Breast epithelium (tissue), 4 donors: ENCODE data around the gene FBXO24. TPM values are rescaled to one million over a fixed set of nuclear protein-coding genes. Genes with fewer than 3 reads are reported as not detected.
"Not testable (repeated sequence)": the region's sequence is repeated elsewhere in the genome, so short reads cannot be mapped to it uniquely, and the experiment has no call there.

ENCODE experiments used
- DNase-seq, 2 donors: peaks; one replicate each; pipeline ENCODE4 v3.0.0-alpha.2; 2019; ENCODE audit warnings: low spot score in 2 of 2
- H3K27ac ChIP-seq, 2 donors: fragments of 200-600 bp; sonication (generic) in 1 of 2; one replicate each; pipeline ENCODE4 v1.5.1; 2016 to 2019; ENCODE audit warnings: mild to moderate bottlenecking in 1 of 2
- H3K27me3 ChIP-seq, 2 donors: fragments of 200-600 bp; sonication (generic) in 1 of 2; one replicate each; pipeline versions ENCODE4 v1.5.1 to v1.6.0; 2017 to 2019; ENCODE audit warnings: control low read depth in 1 of 2, mild to moderate bottlenecking in 1 of 2
- H3K36me3 ChIP-seq: fragments of 200-600 bp; one replicate; pipeline ENCODE4 v1.5.1; 2019
- H3K4me1 ChIP-seq, 2 donors: fragments of 200-600 bp; sonication (generic); one replicate each; pipeline ENCODE4 v1.5.1; 2016 to 2019; ENCODE audit warnings: control low read depth in 1 of 2
- H3K4me3 ChIP-seq, 3 donors: fragments of 200-600 bp; sonication (generic); 1 replicate in 2 of 3; 2 replicates in 1 of 3; pipeline ENCODE4 v1.5.1; 2016 to 2019; ENCODE audit warnings: mild to moderate bottlenecking in 3 of 3, moderate library complexity in 2 of 3
- H3K9me3 ChIP-seq, 2 donors: fragments of 200-600 bp; sonication (generic) in 1 of 2; one replicate each; pipeline ENCODE4 v1.5.1; 2016 to 2019; ENCODE audit warnings: control low read depth in 1 of 2
- POLR2A ChIP-seq: fragments of 450-650 bp; IDR thresholded peaks from one replicate; pipeline ENCODE4 v1.6.1; 2016; ENCODE audit warnings: antibody characterized with exemption, mild to moderate bottlenecking, moderate library complexity
- POLR2AphosphoS5 ChIP-seq, 3 donors: sonication (generic); formaldehyde crosslinking; IDR thresholded peaks; one replicate each; pipeline ENCODE4 v1.6.1; 2017; ENCODE audit warnings: antibody characterized with exemption in 3 of 3
- intact Hi-C: fragments of 100-400 bp; cut with DNase I; formaldehyde crosslinking; loops from one replicate; pipeline ENCODE4 v1.15.1; 2023; ENCODE audit warnings: low total_unique reads
- total RNA-seq, 3 donors: library from RNA; depleted of rRNA; stranded (reverse); fragments of >200 nt; gene quantifications; one replicate each; pipeline ENCODE4 v1.1.0, GENCODE V29; 2016
- TF ChIP-seq, protein P1 (sequence below), 3 donors: fragments of 450-650 bp; IDR thresholded peaks; one replicate each; pipeline ENCODE4 v1.5.1; 2016 to 2017; ENCODE audit warnings: antibody characterized with exemption in 3 of 3, mild to moderate bottlenecking in 3 of 3, moderate library complexity in 3 of 3

Gene FBXO24
- total RNA-seq, 3 donors from 2014 or later: 0.59 to 0.98 TPM; not detected in 1

DNA sequence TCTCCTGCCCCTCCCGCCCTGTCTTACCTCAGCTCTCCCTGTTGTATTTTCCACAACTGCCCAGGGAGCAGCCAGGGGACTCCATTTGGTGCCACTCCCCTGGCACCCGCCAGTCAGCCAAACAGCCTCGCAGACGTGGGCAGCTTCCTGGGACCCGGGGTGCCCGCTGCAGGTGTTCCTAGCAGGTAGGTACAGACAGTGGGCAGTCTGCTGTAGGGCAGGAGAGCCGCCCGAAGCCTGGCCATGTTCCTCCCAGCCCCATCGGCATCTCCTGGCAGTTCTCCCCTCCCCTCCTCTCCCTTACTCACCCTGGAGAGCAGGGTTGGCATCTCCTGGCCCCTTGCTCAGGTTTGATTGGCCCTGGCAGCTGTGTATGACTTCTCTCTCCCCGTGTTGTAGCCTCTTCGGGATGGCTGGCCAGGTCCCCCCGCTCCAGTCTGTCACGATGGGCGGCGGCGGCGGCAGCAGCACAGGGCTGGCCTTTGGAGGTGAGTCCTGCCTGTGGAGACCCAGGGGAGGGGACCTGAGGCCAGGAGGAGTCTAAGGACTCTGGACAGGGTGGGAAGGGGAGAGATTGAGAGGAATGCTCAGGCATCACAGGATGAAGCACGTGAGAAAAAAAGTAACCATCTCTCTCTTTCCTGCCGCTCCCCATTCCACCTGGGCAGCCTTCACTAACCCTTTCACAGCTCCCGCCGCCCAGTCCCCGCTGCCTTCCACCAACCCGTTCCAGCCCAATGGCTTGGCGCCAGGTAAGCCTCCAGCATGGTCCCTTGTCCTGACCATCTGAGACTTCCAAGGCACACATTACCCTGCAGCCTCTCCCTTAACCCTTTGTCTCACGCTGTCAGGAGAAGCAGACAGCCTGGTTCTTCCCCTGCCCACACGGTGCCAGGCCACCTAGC lies 23.7 kb upstream of the FBXO24 start:
- intact Hi-C loops: loop anchor here (5.0 kb wide), 1 partner anchor 95 kb away; no protein-coding TSS in a partner anchor
- Histone ChIP-seq H3K27me3 (no peaks in the 10 kb centered on the region), H3K4me1 (no peaks in the 10 kb centered on the region), H3K9me3 (no peaks in the 10 kb centered on the region), H3K36me3 (no peaks in the 10 kb centered on the region), H3K27ac (no peak overlapping the region), H3K4me3 (no peak overlapping the region)
- TF ChIP-seq, protein P1, sequence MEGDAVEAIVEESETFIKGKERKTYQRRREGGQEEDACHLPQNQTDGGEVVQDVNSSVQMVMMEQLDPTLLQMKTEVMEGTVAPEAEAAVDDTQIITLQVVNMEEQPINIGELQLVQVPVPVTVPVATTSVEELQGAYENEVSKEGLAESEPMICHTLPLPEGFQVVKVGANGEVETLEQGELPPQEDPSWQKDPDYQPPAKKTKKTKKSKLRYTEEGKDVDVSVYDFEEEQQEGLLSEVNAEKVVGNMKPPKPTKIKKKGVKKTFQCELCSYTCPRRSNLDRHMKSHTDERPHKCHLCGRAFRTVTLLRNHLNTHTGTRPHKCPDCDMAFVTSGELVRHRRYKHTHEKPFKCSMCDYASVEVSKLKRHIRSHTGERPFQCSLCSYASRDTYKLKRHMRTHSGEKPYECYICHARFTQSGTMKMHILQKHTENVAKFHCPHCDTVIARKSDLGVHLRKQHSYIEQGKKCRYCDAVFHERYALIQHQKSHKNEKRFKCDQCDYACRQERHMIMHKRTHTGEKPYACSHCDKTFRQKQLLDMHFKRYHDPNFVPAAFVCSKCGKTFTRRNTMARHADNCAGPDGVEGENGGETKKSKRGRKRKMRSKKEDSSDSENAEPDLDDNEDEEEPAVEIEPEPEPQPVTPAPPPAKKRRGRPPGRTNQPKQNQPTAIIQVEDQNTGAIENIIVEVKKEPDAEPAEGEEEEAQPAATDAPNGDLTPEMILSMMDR (IDR thresholded peaks at IDR 0.05): no peak
- no peak for TF ChIP-seq POLR2A
- no peak for TF ChIP-seq POLR2AphosphoS5 (IDR thresholded peaks at IDR 0.05)
- DNase-seq: no peak

DNA sequence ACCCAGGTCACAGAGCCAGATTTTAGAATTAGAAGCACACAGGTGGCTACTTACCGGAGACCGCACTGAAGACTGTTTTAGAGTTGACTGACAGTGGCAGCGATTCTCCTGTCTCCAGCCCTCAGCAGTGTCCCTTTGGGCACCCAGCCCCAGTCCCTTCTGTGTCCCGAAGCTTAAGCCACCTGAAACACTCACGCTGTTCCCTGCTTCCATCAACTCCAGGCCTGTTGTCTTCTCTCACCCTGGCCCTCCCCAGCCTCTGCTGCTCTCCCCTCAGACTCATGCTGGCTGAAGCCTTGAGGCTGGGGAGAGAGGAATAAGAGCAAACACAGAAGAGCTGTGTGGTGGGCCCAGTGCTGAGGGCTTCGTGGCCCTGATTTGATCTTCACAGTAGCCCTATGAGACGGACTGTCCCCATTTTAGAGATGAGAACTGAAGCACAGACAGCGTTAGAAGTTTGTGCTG lies 23.0 kb upstream of the FBXO24 start:
- Histone ChIP-seq H3K4me3 (no peak overlapping the region), H3K27ac (no peak overlapping the region), H3K4me1 (no peaks in the 10 kb centered on the region), H3K36me3 (no peaks in the 10 kb centered on the region), H3K27me3 (no peaks in the 10 kb centered on the region), H3K9me3 (no peaks in the 10 kb centered on the region)
- intact Hi-C loops: loop anchor here (5.0 kb wide), 1 partner anchor 96 kb away; no protein-coding TSS in a partner anchor
- TF ChIP-seq, protein P1 (IDR thresholded peaks at IDR 0.05): no peak
- DNase-seq: no peak

DNA sequence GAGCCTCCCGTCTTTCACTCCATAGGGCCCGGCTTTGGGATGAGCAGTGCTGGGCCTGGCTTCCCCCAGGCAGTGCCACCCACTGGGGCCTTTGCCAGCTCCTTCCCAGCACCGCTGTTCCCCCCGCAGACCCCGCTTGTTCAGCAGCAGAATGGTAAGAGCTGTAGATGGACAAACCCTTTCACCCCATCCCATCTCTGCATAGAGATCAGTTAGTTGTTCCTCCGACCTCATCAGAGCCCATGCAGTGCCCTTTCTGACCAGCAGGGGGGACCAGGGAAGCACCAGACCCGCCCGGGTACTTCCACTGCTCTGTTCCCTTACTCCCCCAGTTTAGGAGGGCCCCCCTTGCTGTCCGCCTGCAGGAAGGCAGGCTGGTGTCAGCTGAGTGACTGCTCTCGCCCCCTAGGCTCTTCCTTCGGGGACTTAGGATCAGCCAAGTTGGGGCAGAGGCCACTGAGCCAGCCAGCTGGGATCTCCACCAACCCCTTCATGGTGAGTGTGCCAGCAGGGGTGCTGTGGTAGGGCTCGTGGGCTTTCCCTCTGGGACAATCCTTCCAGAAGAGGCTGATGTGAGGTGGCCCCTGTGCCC lies 22.2 kb upstream of the FBXO24 start:
- Histone ChIP-seq H3K27ac (no peak overlapping the region), H3K36me3 (no peaks in the 10 kb centered on the region), H3K4me1 (no peaks in the 10 kb centered on the region), H3K9me3 (no peaks in the 10 kb centered on the region), H3K27me3 (no peaks in the 10 kb centered on the region), H3K4me3 (no peak overlapping the region)
- peak; percentile 59 to 84 for DNase-seq
- no peak for TF ChIP-seq POLR2A
- TF ChIP-seq, protein P1 (IDR thresholded peaks at IDR 0.05): peak; percentile 85 to 92 (median 86)
- intact Hi-C loops: loop anchor here (5.0 kb wide), 1 partner anchor 97 kb away; no protein-coding TSS in a partner anchor

DNA sequence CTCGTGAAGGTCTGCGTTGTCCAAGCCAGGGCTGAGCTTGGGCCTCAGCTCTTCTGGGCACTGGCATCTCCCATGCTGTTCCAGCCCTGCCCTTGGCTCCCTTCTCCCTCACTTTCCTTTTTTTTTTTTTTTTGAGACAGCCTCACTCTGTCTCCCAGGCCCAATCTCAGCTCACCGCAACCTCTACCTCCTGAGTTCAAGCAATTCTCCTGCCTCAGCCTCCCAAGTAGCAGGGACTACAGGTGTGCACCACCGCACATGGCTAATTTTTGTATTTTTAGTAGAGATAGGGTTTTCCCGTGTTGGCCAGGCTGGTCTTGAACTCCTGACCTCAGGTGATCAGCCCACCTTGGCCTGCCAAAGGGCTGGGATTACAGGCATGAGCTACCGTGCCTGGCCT lies 21.7 kb upstream of the FBXO24 start:
- not testable (repeated sequence) for H3K27ac ChIP-seq, H3K36me3 ChIP-seq, DNase-seq, H3K4me1 ChIP-seq, H3K4me3 ChIP-seq, H3K9me3 ChIP-seq, H3K27me3 ChIP-seq
- intact Hi-C loops: loop anchor here (5.0 kb wide), 1 partner anchor 97 kb away; no protein-coding TSS in a partner anchor

DNA sequence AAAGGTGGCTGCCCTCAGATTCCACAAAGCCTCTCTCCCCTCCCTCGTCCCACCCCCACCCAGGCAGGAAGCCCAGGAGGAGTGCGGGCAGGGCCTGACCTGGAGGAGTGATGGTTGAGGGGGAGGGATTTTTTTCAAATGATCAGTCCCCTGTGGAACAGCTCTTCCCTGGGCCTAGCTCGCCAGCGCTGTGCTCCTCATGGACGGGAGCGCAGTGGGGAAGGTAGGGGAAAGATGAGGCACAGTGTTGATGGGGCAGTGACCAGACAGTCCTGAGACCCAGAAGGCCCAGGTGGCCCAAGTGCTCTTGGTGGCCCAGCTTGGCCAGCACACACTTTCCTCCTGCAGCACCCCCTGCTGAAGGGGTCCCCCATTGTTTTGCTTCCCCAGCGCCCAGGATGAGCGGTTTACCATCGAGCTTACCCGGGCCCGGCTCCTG lies 21.0 kb upstream of the FBXO24 start:
- TF ChIP-seq, protein P1 (IDR thresholded peaks at IDR 0.05): no peak
- no peak for TF ChIP-seq POLR2A
- TF ChIP-seq POLR2AphosphoS5 (IDR thresholded peaks at IDR 0.05): no peak
- H3K36me3 ChIP-seq: no peaks in the 10 kb centered on the region
- no peak overlapping the region for H3K4me3 ChIP-seq
- peaks cover 0 to 2% of the 10 kb centered on the region in 2 donors for H3K4me1 ChIP-seq
- no peaks in the 10 kb centered on the region for H3K27me3 ChIP-seq
- intact Hi-C loops: no loop called here
- no peak for DNase-seq
- no peaks in the 10 kb centered on the region for H3K9me3 ChIP-seq
- H3K27ac ChIP-seq: no peak overlapping the region
